Activated naive CD4-positive, alpha-beta T cell treated with anti-CD3 and anti-CD28 coated beads, Interleukin-2, amount 10 ng/mL, durations not matched to agents 7 days and 5 days (primary cell): ENCODE measurements around the gene HSBP1.
A peak's percentile ranks its signal among the peaks of the same experiment; 100 is the strongest.

Source experiments
- CTCF ChIA-PET: fragments of 350-600 bp; sonication (Branson Sonifier 250); formaldehyde crosslinking; loops from one replicate; lab custom pipeline; 2021; ENCODE audit warnings: antibody characterized with exemption; lab: Charles Lee
- DNase-seq: peaks from one replicate; pipeline ENCODE4 v3.0.0-alpha.2; 2020
- H3K27ac Mint-ChIP-seq: one replicate; pipeline ENCODE4 v1.8.0; 2021; ENCODE audit warnings: mild to moderate bottlenecking, moderate library complexity, mixed read lengths
- H3K27me3 Mint-ChIP-seq: one replicate; pipeline ENCODE4 v1.8.0; 2021; ENCODE audit warnings: mild to moderate bottlenecking, mixed read lengths
- H3K36me3 Mint-ChIP-seq: one replicate; pipeline ENCODE4 v1.8.0; 2021; ENCODE audit warnings: mixed read lengths
- H3K4me1 Mint-ChIP-seq: one replicate; pipeline ENCODE4 v1.8.0; 2021; ENCODE audit warnings: mixed read lengths
- H3K4me3 Mint-ChIP-seq: one replicate; pipeline ENCODE4 v1.8.0; 2021; ENCODE audit warnings: mild to moderate bottlenecking, moderate library complexity, mixed read lengths
- H3K9me3 Mint-ChIP-seq: one replicate; pipeline ENCODE4 v1.8.0; 2021; ENCODE audit warnings: mixed read lengths

The HSBP1 gene

DNA sequence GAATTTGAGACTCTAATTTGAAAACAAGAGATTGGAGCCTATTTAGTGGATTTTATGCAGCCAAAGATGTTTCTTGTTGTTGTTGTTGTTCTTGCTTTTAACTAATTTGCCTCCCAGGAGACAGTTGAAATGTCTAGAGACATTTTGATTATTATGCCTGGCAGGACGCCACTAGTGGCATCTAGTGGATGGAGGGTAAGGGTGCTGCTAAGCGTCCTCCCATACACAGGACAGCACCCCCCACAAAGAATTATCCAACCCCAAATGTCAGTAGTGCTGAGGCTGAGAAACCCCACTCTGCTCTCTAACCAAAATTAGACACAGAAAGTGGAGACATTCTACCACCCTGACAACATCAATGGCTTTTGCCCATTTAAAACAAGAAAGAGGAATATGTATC, 15.4 kb upstream of the HSBP1 start:
- H3K36me3 Mint-ChIP-seq = no peaks in the 10 kb centered on the region
- peaks cover 2% of the 10 kb centered on the region for H3K4me1 Mint-ChIP-seq
- H3K27ac Mint-ChIP-seq = no peak overlapping the region
- no peak overlapping the region for H3K4me3 Mint-ChIP-seq
- no peak for DNase-seq
- H3K9me3 Mint-ChIP-seq = no peaks in the 10 kb centered on the region
- CTCF ChIA-PET = no interaction called here
- H3K27me3 Mint-ChIP-seq = peaks cover 5% of the 10 kb centered on the region

- Mint-ChIP-seq H3K4me3 (no peak overlapping the region), H3K27ac (no peak overlapping the region), H3K36me3 (no peaks in the 10 kb centered on the region), H3K4me1 (peaks cover 2% of the 10 kb centered on the region), H3K27me3 (peaks cover 5% of the 10 kb centered on the region), H3K9me3 (no peaks in the 10 kb centered on the region)
- CTCF ChIA-PET = no interaction called here
- DNase-seq = no peak
Observed at GRCh38 chr16:83793179-83793578, 14.6 kb upstream of the HSBP1 start.

- Mint-ChIP-seq H3K4me3 (no peak overlapping the region), H3K27me3 (peaks cover 14% of the 10 kb centered on the region), H3K27ac (no peak overlapping the region), H3K4me1 (peaks cover 2% of the 10 kb centered on the region), H3K36me3 (no peaks in the 10 kb centered on the region), H3K9me3 (no peaks in the 10 kb centered on the region)
- DNase-seq = no peak
- CTCF ChIA-PET = no interaction called here
Observed at GRCh38 chr16:83794860-83795554, 12.8 kb upstream of the HSBP1 start.

DNA sequence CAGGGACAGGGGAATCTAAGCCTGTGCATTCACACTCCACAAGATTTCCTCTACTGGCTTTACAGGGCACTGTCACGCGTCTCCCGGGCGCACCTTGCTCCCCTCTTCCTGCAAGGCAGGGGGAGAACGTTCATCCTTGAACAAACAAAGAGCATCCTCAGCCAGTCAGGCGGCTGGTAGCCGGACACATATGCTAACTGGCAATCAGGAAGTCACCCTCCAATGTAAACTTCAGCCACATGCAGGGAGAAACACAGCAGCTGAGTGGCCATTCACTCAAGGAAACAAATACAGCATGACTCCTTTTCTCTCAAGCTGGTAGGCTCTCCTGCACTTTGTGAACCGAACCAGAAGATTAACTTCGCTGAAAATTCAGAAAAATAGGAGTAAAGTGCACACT, 10.8 kb upstream of the HSBP1 start:
- no peaks in the 10 kb centered on the region for H3K36me3 Mint-ChIP-seq
- DNase-seq = no peak
- no peak overlapping the region for H3K27ac Mint-ChIP-seq
- H3K27me3 Mint-ChIP-seq = peaks cover 20% of the 10 kb centered on the region
- H3K4me1 Mint-ChIP-seq = peaks cover 2% of the 10 kb centered on the region
- H3K9me3 Mint-ChIP-seq = no peaks in the 10 kb centered on the region
- CTCF ChIA-PET = no interaction called here
- H3K4me3 Mint-ChIP-seq = no peak overlapping the region

DNA sequence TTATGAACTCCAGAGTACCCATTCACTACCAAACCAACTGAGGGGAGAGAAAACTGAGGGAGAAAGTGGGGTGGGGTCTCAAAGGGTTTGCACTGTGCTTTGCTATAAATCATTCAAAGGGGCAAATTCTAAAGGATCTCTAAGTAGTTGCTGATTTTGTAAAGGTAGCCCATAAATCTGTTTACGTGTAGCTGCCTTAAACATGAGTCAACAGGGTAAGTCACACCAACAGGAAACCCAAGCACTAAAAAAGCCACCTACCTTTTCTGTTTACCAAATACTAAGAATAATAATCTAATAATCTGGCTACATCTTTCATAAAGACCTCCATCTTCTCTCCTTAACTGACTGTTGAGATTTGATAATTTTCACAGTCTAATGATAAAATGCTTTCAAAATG, 8.4 kb upstream of the HSBP1 start:
- no peak for DNase-seq
- Mint-ChIP-seq H3K36me3 (no peaks in the 10 kb centered on the region), H3K27me3 (peaks cover 25% of the 10 kb centered on the region), H3K4me3 (no peak overlapping the region), H3K27ac (no peak overlapping the region), H3K4me1 (no peaks in the 10 kb centered on the region), H3K9me3 (no peaks in the 10 kb centered on the region)
- CTCF ChIA-PET = no interaction called here

GRCh38 chr16:83802135-83802534, 5.6 kb upstream of the HSBP1 start:
- no peak overlapping the region for H3K27ac Mint-ChIP-seq
- DNase-seq = no peak

GRCh38 chr16:83802554-83803205, 5.1 kb upstream of the HSBP1 start:
- Mint-ChIP-seq H3K36me3 (no peaks in the 10 kb centered on the region), H3K27me3 (peaks cover 20% of the 10 kb centered on the region), H3K9me3 (no peaks in the 10 kb centered on the region), H3K4me3 (no peak overlapping the region), H3K27ac (no peak overlapping the region), H3K4me1 (peaks cover 15% of the 10 kb centered on the region)
- CTCF ChIA-PET = no interaction called here
- DNase-seq = no peak

More at GRCh38 chr16:83802135-83802534, 5.6 kb upstream of the HSBP1 start:
- no peaks in the 10 kb centered on the region for H3K9me3 Mint-ChIP-seq
- peaks cover 10% of the 10 kb centered on the region for H3K4me1 Mint-ChIP-seq
- H3K36me3 Mint-ChIP-seq = no peaks in the 10 kb centered on the region
- peaks cover 21% of the 10 kb centered on the region for H3K27me3 Mint-ChIP-seq
- CTCF ChIA-PET = no interaction called here
- H3K4me3 Mint-ChIP-seq = no peak overlapping the region

DNA sequence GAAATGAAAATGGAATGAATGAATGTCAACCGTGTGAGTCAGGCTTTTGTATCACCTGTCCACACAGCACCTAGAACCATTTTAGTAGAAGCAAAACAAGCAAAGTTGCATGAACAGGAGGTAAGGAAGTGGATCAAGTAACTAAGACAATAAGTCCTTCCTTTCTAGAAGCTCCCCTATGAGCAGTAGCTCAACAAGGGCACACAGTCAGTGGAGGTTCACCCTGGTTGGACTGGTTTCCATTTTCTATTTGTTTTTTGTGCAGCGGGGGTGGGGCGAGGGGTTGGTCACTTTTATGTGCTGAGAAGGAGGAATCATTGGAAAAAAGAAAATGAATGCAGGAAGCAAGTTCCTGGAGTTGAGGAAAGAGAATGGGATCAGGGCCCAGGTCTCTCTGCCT, 4.0 kb upstream of the HSBP1 start:
- CTCF ChIA-PET = no interaction called here
- Mint-ChIP-seq H3K27ac (no peak overlapping the region), H3K36me3 (peaks cover 7% of the 10 kb centered on the region), H3K4me1 (peaks cover 23% of the 10 kb centered on the region), H3K9me3 (no peaks in the 10 kb centered on the region), H3K4me3 (no peak overlapping the region), H3K27me3 (peaks cover 16% of the 10 kb centered on the region)
- no peak for DNase-seq

GRCh38 chr16:83804366-83804765, 3.4 kb upstream of the HSBP1 start:
- CTCF ChIA-PET = no interaction called here
- DNase-seq = no peak
- Mint-ChIP-seq H3K27me3 (peaks cover 12% of the 10 kb centered on the region), H3K9me3 (no peaks in the 10 kb centered on the region), H3K4me3 (no peak overlapping the region), H3K27ac (no peak overlapping the region), H3K36me3 (peaks cover 11% of the 10 kb centered on the region), H3K4me1 (peaks cover 28% of the 10 kb centered on the region)

GRCh38 chr16:83806036-83806435, 1.7 kb upstream of the HSBP1 start:
- H3K9me3 Mint-ChIP-seq = no peaks in the 10 kb centered on the region
- CTCF ChIA-PET = no interaction called here
- no peak overlapping the region for H3K4me3 Mint-ChIP-seq
- peaks cover 5% of the 10 kb centered on the region for H3K27me3 Mint-ChIP-seq
- peaks cover 16% of the 10 kb centered on the region for H3K36me3 Mint-ChIP-seq
- DNase-seq = no peak
- H3K4me1 Mint-ChIP-seq = peaks cover 38% of the 10 kb centered on the region
- H3K27ac Mint-ChIP-seq = no peak overlapping the region

DNA sequence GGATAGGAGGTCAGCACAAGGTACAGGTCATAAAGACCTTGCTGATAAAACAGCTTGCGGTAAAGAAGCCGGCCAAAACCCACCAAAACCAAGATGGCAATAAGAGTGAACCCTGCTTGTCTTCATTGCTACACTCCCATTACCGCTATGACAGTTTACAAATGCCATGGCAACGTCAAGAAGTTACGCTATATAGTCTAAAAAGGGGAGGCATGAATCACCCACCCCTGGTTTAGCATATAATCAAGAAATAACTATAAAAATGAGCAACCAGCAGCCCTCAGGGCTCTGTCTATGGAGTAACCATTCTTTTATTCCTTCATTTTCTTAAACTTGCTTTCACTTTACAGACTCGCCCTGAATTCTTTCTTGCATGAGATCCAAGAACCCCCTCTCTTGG, 1.0 kb upstream of the HSBP1 start:
- Mint-ChIP-seq H3K4me1 (peaks cover 38% of the 10 kb centered on the region), H3K36me3 (peaks cover 21% of the 10 kb centered on the region), H3K4me3 (peak overlapping the region; percentile 97), H3K27me3 (peaks cover 5% of the 10 kb centered on the region), H3K9me3 (no peaks in the 10 kb centered on the region), H3K27ac (peak overlapping the region; percentile 91)
- no peak for DNase-seq
- CTCF ChIA-PET = no interaction called here

- peak overlapping the region; percentile 97 for H3K4me3 Mint-ChIP-seq
- H3K36me3 Mint-ChIP-seq = peaks cover 24% of the 10 kb centered on the region
- peaks cover 38% of the 10 kb centered on the region for H3K4me1 Mint-ChIP-seq
- CTCF ChIA-PET = interaction anchor here (1.5 kb wide), 1 partner anchor 19 kb away, joined by 3 read pairs; no protein-coding TSS in a partner anchor
- H3K27me3 Mint-ChIP-seq = peaks cover 5% of the 10 kb centered on the region
- H3K27ac Mint-ChIP-seq = peak overlapping the region; percentile 91
- DNase-seq = no peak
- H3K9me3 Mint-ChIP-seq = no peaks in the 10 kb centered on the region
Observed at GRCh38 chr16:83807327-83807709, 460 bp upstream of the HSBP1 start.

DNA sequence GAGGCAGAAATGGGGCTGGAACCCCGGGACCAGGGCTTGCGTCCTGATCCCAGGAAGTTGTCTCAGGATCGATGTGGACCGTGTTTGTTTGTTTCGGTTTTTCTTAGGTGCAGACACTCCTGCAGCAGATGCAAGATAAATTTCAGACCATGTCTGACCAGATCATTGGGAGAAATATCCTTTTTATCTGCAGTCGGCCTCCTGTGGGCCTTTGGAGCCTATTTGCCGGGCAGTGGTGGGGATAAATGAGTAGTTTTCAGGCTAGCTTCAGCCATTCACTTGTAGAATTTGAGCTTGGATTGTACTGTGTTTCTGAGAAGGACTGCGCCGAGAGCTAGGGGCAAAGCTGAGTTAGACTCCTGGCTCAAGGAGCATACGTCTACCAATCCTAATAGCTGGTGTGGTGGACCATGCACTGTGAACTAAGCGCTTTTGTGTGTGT, 816 bp downstream of the HSBP1 start:
- peaks cover 30% of the 10 kb centered on the region for H3K36me3 Mint-ChIP-seq
- H3K9me3 Mint-ChIP-seq = no peaks in the 10 kb centered on the region
- peaks cover 5% of the 10 kb centered on the region for H3K27me3 Mint-ChIP-seq
- no peak for DNase-seq
- CTCF ChIA-PET = interaction anchor here (1.5 kb wide), 1 partner anchor 18 kb away, joined by 3 read pairs; no protein-coding TSS in a partner anchor
- H3K4me3 Mint-ChIP-seq = peak overlapping the region; percentile 97
- H3K4me1 Mint-ChIP-seq = peaks cover 43% of the 10 kb centered on the region
- peak overlapping the region; percentile 90 for H3K27ac Mint-ChIP-seq

DNA sequence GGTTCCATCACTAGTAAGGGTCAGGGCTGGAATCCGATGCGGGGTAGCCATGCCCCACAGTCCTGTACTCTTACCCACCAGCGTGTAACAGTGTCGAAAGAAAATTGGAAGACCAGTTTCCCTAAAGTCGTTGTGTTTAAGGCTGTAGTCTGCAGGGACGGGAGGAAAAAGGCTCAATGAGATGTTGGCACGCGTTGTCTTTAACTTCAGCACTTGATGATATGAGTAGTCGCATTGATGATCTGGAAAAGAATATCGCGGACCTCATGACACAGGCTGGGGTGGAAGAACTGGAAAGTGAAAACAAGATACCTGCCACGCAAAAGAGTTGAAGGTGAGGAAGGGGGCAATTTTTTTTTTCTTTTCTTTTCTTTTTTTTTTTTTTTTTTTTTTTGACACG, 1.3 kb downstream of the HSBP1 start:
- CTCF ChIA-PET = no interaction called here
- H3K4me1 Mint-ChIP-seq = peaks cover 43% of the 10 kb centered on the region

GRCh38 chr16:83810901-83811300, 3.1 kb downstream of the HSBP1 start:
- Mint-ChIP-seq H3K27me3 (no peaks in the 10 kb centered on the region), H3K36me3 (peaks cover 30% of the 10 kb centered on the region), H3K9me3 (no peaks in the 10 kb centered on the region), H3K4me3 (no peak overlapping the region), H3K4me1 (peaks cover 43% of the 10 kb centered on the region), H3K27ac (no peak overlapping the region)
- DNase-seq = no peak
- CTCF ChIA-PET = no interaction called here

More for the DNA sequence above, 1.3 kb downstream of the HSBP1 start:
- Mint-ChIP-seq H3K4me3 (peak overlapping the region; percentile 97), H3K36me3 (peaks cover 30% of the 10 kb centered on the region), H3K9me3 (no peaks in the 10 kb centered on the region), H3K27ac (peak overlapping the region; percentile 90), H3K27me3 (peaks cover 2% of the 10 kb centered on the region)
- no peak for DNase-seq
